CD8-positive, alpha-beta memory T cell (primary cell): ENCODE measurements around the gene KDM2B. TPM values are rescaled to one million over a fixed set of nuclear protein-coding genes. Genes with fewer than 3 reads are reported as not detected.
A peak's percentile ranks its signal among the peaks of the same experiment; 100 is the strongest.

ENCODE experiments used
- CTCF ChIA-PET: fragments of 350-600 bp; sonication (Branson Sonifier 250); formaldehyde crosslinking; loops from one replicate; lab custom pipeline; 2021; ENCODE audit warnings: antibody characterized with exemption; lab: Charles Lee
- POLR2A ChIA-PET: fragments of 350-600 bp; sonication (Branson Sonifier 250); formaldehyde crosslinking; loops from one replicate; lab custom pipeline; 2021; ENCODE audit warnings: antibody characterized with exemption; lab: Charles Lee
- DNase-seq, 5 donors: peaks; one replicate each; pipeline versions ENCODE4 v3.0.0 to v3.0.0-alpha.2; 2020 to 2022; ENCODE audit warnings: mixed read lengths in 1 of 5
- H3K27ac ChIP-seq: one replicate; pipeline ENCODE4 v1.7.0; 2013; ENCODE audit warnings: low read depth, mild to moderate bottlenecking, low read length, moderate library complexity
- H3K27me3 ChIP-seq: 2 replicates; pipeline ENCODE4 v1.7.0; 2013; ENCODE audit warnings: low read length, mild to moderate bottlenecking; ENCODE audit not compliant: insufficient read depth, poor library complexity, severe bottlenecking
- H3K36me3 ChIP-seq: 2 replicates; pipeline ENCODE4 v1.7.0; 2013; ENCODE audit warnings: mild to moderate bottlenecking, low read length, moderate library complexity; ENCODE audit not compliant: insufficient read depth
- H3K4me1 ChIP-seq: 2 replicates; pipeline ENCODE4 v1.7.0; 2013; ENCODE audit warnings: mild to moderate bottlenecking, low read length, moderate library complexity; ENCODE audit not compliant: insufficient read depth
- H3K4me3 ChIP-seq: 2 replicates; pipeline ENCODE4 v1.7.0; 2013; ENCODE audit warnings: mild to moderate bottlenecking, low read length
- H3K9me3 ChIP-seq: 2 replicates; pipeline ENCODE4 v1.7.0; 2013; ENCODE audit warnings: mild to moderate bottlenecking, low read length
- H3K27ac Mint-ChIP-seq, 8 donors: one replicate each; pipeline ENCODE4 v1.8.0; 2020 to 2021; ENCODE audit warnings: mixed read lengths in 8 of 8, mild to moderate bottlenecking in 6 of 8, inconsistent platforms in 3 of 8, moderate library complexity in 3 of 8
- H3K27me3 Mint-ChIP-seq, 2 donors: one replicate each; pipeline ENCODE4 v1.8.0; 2020 to 2021; ENCODE audit warnings: mixed read lengths in 2 of 2, mild to moderate bottlenecking in 1 of 2, moderate library complexity in 1 of 2
- H3K36me3 Mint-ChIP-seq, 3 donors: one replicate each; pipeline ENCODE4 v1.8.0; 2020 to 2021; ENCODE audit warnings: mixed read lengths in 3 of 3, inconsistent platforms in 1 of 3, mild to moderate bottlenecking in 1 of 3
- H3K4me1 Mint-ChIP-seq, 3 donors: one replicate each; pipeline ENCODE4 v1.8.0; 2020 to 2021; ENCODE audit warnings: mixed read lengths in 3 of 3, inconsistent platforms in 1 of 3, mild to moderate bottlenecking in 1 of 3
- H3K4me3 Mint-ChIP-seq, 7 donors: one replicate each; pipeline ENCODE4 v1.8.0; 2020 to 2021; ENCODE audit warnings: mixed read lengths in 7 of 7, mild to moderate bottlenecking in 6 of 7, moderate library complexity in 4 of 7, inconsistent platforms in 2 of 7
- H3K9me3 Mint-ChIP-seq, 5 donors: one replicate each; pipeline ENCODE4 v1.8.0; 2020 to 2022; ENCODE audit warnings: mixed read lengths in 5 of 5, mild to moderate bottlenecking in 3 of 5, moderate library complexity in 2 of 5, inconsistent platforms in 1 of 5
- polyA plus RNA-seq: library from polyadenylated mRNA; unstranded; fragments of 300-500 nt; fragmentation: Illumina TruSeq; gene quantifications from one replicate; pipeline ENCODE4 v1.2.3, GENCODE V29; 2021
- total RNA-seq, 2 experiments: library from RNA; stranded (reverse); gene quantifications; one replicate each; pipeline ENCODE4 v1.2.3, GENCODE V29; 2021

The KDM2B gene
- total and polyA plus RNA-seq, 3 experiments from 2014 or later, result 18.3 to 64.0 (median 63.2) TPM

GRCh38 chr12:121570467-121571283, 10.1 kb downstream of the KDM2B start:
- H3K27me3 Mint-ChIP-seq, result no peaks in the 10 kb centered on the region

GRCh38 chr12:121568971-121569751, 11.7 kb downstream of the KDM2B start:
- no peak overlapping the region for H3K4me3 ChIP-seq
- DNase-seq, result no peak
- no peaks in the 10 kb centered on the region for H3K9me3 ChIP-seq
- Mint-ChIP-seq H3K27me3 (no peaks in the 10 kb centered on the region), H3K4me1 (peaks cover 18 to 36% (median 31%) of the 10 kb centered on the region in 3 donors), H3K9me3 (no peaks in the 10 kb centered on the region), H3K36me3 (peaks cover 14 to 61% (median 16%) of the 10 kb centered on the region in 3 donors), H3K27ac (peak overlapping the region in 5 of 8 donors; percentile 38 to 74 (median 46)), H3K4me3 (no peak overlapping the region)
- no peak overlapping the region for H3K27ac ChIP-seq
- CTCF ChIA-PET, result interaction anchor here (1.1 to 1.6 kb wide), 3 partner anchors 10 to 16 kb away, joined by 3 to 5 read pairs (median 3); no protein-coding TSS in a partner anchor
- no peaks in the 10 kb centered on the region for H3K27me3 ChIP-seq
- peaks cover 5% of the 10 kb centered on the region for H3K36me3 ChIP-seq
- POLR2A ChIA-PET, result interaction anchor here (0.6 kb wide), 3 partner anchors 22 to 41 kb away, joined by 3 to 6 read pairs (median 5); no protein-coding TSS in a partner anchor
- H3K4me1 ChIP-seq, result no peaks in the 10 kb centered on the region

More at GRCh38 chr12:121570467-121571283, 10.1 kb downstream of the KDM2B start:
- Histone ChIP-seq H3K27ac (no peak overlapping the region), H3K9me3 (no peaks in the 10 kb centered on the region), H3K4me3 (no peak overlapping the region), H3K36me3 (peaks cover 10% of the 10 kb centered on the region), H3K27me3 (no peaks in the 10 kb centered on the region), H3K4me1 (no peaks in the 10 kb centered on the region)
- peaks cover 14 to 71% (median 22%) of the 10 kb centered on the region in 3 donors for H3K36me3 Mint-ChIP-seq
- ChIA-PET CTCF (interaction anchor here (1.4 kb wide), 1 partner anchor 17 kb away, joined by 5 read pairs; no protein-coding TSS in a partner anchor), POLR2A (no interaction called here)
- peak overlapping the region in 1 of 7 donors; percentile 55 for H3K4me3 Mint-ChIP-seq
- H3K27ac Mint-ChIP-seq, result peak overlapping the region in 6 of 8 donors; percentile 1 to 72 (median 33)
- no peaks in the 10 kb centered on the region for H3K9me3 Mint-ChIP-seq
- no peak for DNase-seq
- peaks cover 18 to 41% (median 37%) of the 10 kb centered on the region in 3 donors for H3K4me1 Mint-ChIP-seq

- no peaks in the 10 kb centered on the region for H3K27me3 ChIP-seq
- H3K9me3 ChIP-seq, result no peaks in the 10 kb centered on the region
- H3K36me3 ChIP-seq, result no peaks in the 10 kb centered on the region
- H3K4me3 ChIP-seq, result no peak overlapping the region
- no peak overlapping the region for H3K4me3 Mint-ChIP-seq
- H3K27me3 Mint-ChIP-seq, result no peaks in the 10 kb centered on the region
- H3K4me1 Mint-ChIP-seq, result peaks cover 16 to 32% (median 27%) of the 10 kb centered on the region in 3 donors
- no peaks in the 10 kb centered on the region for H3K4me1 ChIP-seq
- H3K27ac Mint-ChIP-seq, result peak overlapping the region in 4 of 8 donors; percentile 1 to 70 (median 42)
- DNase-seq, result no peak
- H3K36me3 Mint-ChIP-seq, result peaks cover 10 to 58% (median 12%) of the 10 kb centered on the region in 3 donors
- POLR2A ChIA-PET, result interaction anchor here (0.6 kb wide), 2 partner anchors 22 to 37 kb away, joined by 3 to 6 read pairs; no protein-coding TSS in a partner anchor
- no peak overlapping the region for H3K27ac ChIP-seq
- CTCF ChIA-PET, result interaction anchor here (0.5 to 1.6 kb wide), 2 partner anchors 12 to 39 kb away, joined by 3 read pairs; no protein-coding TSS in a partner anchor
- no peaks in the 10 kb centered on the region for H3K9me3 Mint-ChIP-seq
These were observed 12.3 kb downstream of the KDM2B start for GRCh38 chr12:121568518-121568917.

GRCh38 chr12:121565076-121565475, 15.7 kb downstream of the KDM2B start:
- POLR2A ChIA-PET, result interaction anchor here (0.7 kb wide), 1 partner anchor 15 kb away, joined by 5 read pairs; no protein-coding TSS in a partner anchor

GRCh38 chr12:121562488-121562887, 18.3 kb downstream of the KDM2B start:
- POLR2A ChIA-PET, result no interaction called here
- H3K27me3 ChIP-seq, result no peaks in the 10 kb centered on the region
- H3K36me3 Mint-ChIP-seq, result peaks cover 3 to 46% (median 8%) of the 10 kb centered on the region in 3 donors
- H3K27me3 Mint-ChIP-seq, result no peaks in the 10 kb centered on the region
- H3K4me1 Mint-ChIP-seq, result peaks cover 18 to 24% (median 23%) of the 10 kb centered on the region in 3 donors
- peaks cover 3% of the 10 kb centered on the region for H3K36me3 ChIP-seq
- H3K4me1 ChIP-seq, result peaks cover 4% of the 10 kb centered on the region
- no peak overlapping the region for H3K27ac ChIP-seq
- H3K4me3 ChIP-seq, result no peak overlapping the region
- H3K9me3 Mint-ChIP-seq, result no peaks in the 10 kb centered on the region
- CTCF ChIA-PET, result interaction anchor here (0.8 to 1.5 kb wide), 2 partner anchors 10 to 21 kb away, joined by 3 to 6 read pairs; no protein-coding TSS in a partner anchor
- no peak for DNase-seq
- H3K4me3 Mint-ChIP-seq, result no peak overlapping the region
- H3K27ac Mint-ChIP-seq, result peak overlapping the region in 3 of 8 donors; percentile 33 to 67 (median 36)
- H3K9me3 ChIP-seq, result no peaks in the 10 kb centered on the region

More at GRCh38 chr12:121565076-121565475, 15.7 kb downstream of the KDM2B start:
- no peaks in the 10 kb centered on the region for H3K9me3 ChIP-seq
- H3K27me3 Mint-ChIP-seq, result no peaks in the 10 kb centered on the region
- no peak for DNase-seq
- no peaks in the 10 kb centered on the region for H3K4me1 ChIP-seq
- CTCF ChIA-PET, result interaction anchor here (1.1 kb wide), 1 partner anchor 12 kb away, joined by 4 read pairs; no protein-coding TSS in a partner anchor
- H3K27ac Mint-ChIP-seq, result peak overlapping the region in 2 of 8 donors; percentile 52 to 74
- no peak overlapping the region for H3K4me3 Mint-ChIP-seq
- peaks cover 3 to 52% (median 8%) of the 10 kb centered on the region in 3 donors for H3K36me3 Mint-ChIP-seq
- peaks cover 3% of the 10 kb centered on the region for H3K36me3 ChIP-seq
- H3K27ac ChIP-seq, result no peak overlapping the region
- H3K4me1 Mint-ChIP-seq, result peaks cover 14 to 25% (median 23%) of the 10 kb centered on the region in 3 donors
- H3K4me3 ChIP-seq, result no peak overlapping the region
- no peaks in the 10 kb centered on the region for H3K9me3 Mint-ChIP-seq
- no peaks in the 10 kb centered on the region for H3K27me3 ChIP-seq

GRCh38 chr12:121561009-121561395, 19.8 kb downstream of the KDM2B start:
- peak overlapping the region in 6 of 8 donors; percentile 7 to 94 (median 66) for H3K27ac Mint-ChIP-seq
- POLR2A ChIA-PET, result interaction anchor here (1.1 kb wide), 1 partner anchor 18 kb away, joined by 3 read pairs; no protein-coding TSS in a partner anchor

GRCh38 chr12:121560392-121561008, 20.3 kb downstream of the KDM2B start:
- no peak overlapping the region for H3K27ac ChIP-seq
- peaks cover 0 to 41% (median 8%) of the 10 kb centered on the region in 3 donors for H3K36me3 Mint-ChIP-seq
- H3K4me1 ChIP-seq, result peaks cover 4% of the 10 kb centered on the region
- peaks cover 3% of the 10 kb centered on the region for H3K36me3 ChIP-seq
- H3K27ac Mint-ChIP-seq, result peak overlapping the region in 7 of 8 donors; percentile 27 to 92 (median 54)
- POLR2A ChIA-PET, result interaction anchor here (1.1 kb wide), 1 partner anchor 19 kb away, joined by 3 read pairs; no protein-coding TSS in a partner anchor
- peaks cover 18 to 28% (median 23%) of the 10 kb centered on the region in 3 donors for H3K4me1 Mint-ChIP-seq
- no peaks in the 10 kb centered on the region for H3K27me3 Mint-ChIP-seq
- H3K9me3 Mint-ChIP-seq, result no peaks in the 10 kb centered on the region
- CTCF ChIA-PET, result interaction anchor here (1.3 kb wide), 1 partner anchor 8 kb away, joined by 3 read pairs; no protein-coding TSS in a partner anchor
- H3K4me3 ChIP-seq, result no peak overlapping the region
- no peaks in the 10 kb centered on the region for H3K9me3 ChIP-seq
- no peaks in the 10 kb centered on the region for H3K27me3 ChIP-seq
- H3K4me3 Mint-ChIP-seq, result peak overlapping the region in 1 of 7 donors; percentile 30
- no peak for DNase-seq

More at GRCh38 chr12:121561009-121561395, 19.8 kb downstream of the KDM2B start:
- H3K36me3 Mint-ChIP-seq, result peaks cover 0 to 43% (median 8%) of the 10 kb centered on the region in 3 donors
- H3K9me3 Mint-ChIP-seq, result no peaks in the 10 kb centered on the region
- Histone ChIP-seq H3K4me1 (peaks cover 4% of the 10 kb centered on the region), H3K27me3 (no peaks in the 10 kb centered on the region), H3K4me3 (no peak overlapping the region), H3K36me3 (peaks cover 3% of the 10 kb centered on the region), H3K27ac (no peak overlapping the region), H3K9me3 (no peaks in the 10 kb centered on the region)
- H3K4me3 Mint-ChIP-seq, result no peak overlapping the region
- no peak for DNase-seq
- CTCF ChIA-PET, result interaction anchor here (1.3 kb wide), 1 partner anchor 8 kb away, joined by 3 read pairs; no protein-coding TSS in a partner anchor
- H3K27me3 Mint-ChIP-seq, result no peaks in the 10 kb centered on the region
- H3K4me1 Mint-ChIP-seq, result peaks cover 18 to 28% (median 23%) of the 10 kb centered on the region in 3 donors
